ENCODE data around the gene NPAT. TPM values are rescaled to one million over a fixed set of nuclear protein-coding genes. Genes with fewer than 3 reads are reported as not detected.

The NPAT gene
- total and polyA plus RNA-seq, 2 of the 4 experiments (the other 2 are of a cell fraction) = 3.1 to 10.6 TPM

GRCh38 chr11:108122166-108122628 is 100.2 kb downstream of the NPAT start:
- H2AK9ac ChIP-seq (replicated peaks; ENCODE audit: low read depth, low read length, poor library complexity) = peak overlapping the region; percentile 59
- peak overlapping the region; percentile 79 for H3K9ac ChIP-seq (ENCODE audit: low read depth, low read length)
- peaks cover 16% of the 10 kb centered on the region for H3K9me1 ChIP-seq (ENCODE audit: insufficient read depth, low read length)
- intact Hi-C loops (cut with micrococcal nuclease) (loop anchor here (5.0 kb wide), 2 partner anchors 100 to 1815 kb away; partner anchors contain the start of genes ATM and NPAT), dilution Hi-C loops (cut with HindIII; ENCODE audit: low sequenced_read_pairs, unreplicated experiment) (no loop called here), in situ Hi-C loops (cut with MboI; ENCODE audit: low sequenced_read_pairs) (no loop called here)
- H4K5ac ChIP-seq (ENCODE audit: low read depth, low read length) = peak overlapping the region; percentile 49
- peak overlapping the region; percentile 84; the same call in 1 of the 2 replicates for H3K23ac ChIP-seq (ENCODE audit: low read depth, low read length)
- 0 out of 2 replicates have a peak overlapping the region, but pooled peaks have one; percentile 20 for H3K56ac ChIP-seq (ENCODE audit: extremely low read depth, insufficient read depth, low read length)
- peak overlapping the region; percentile 86 for H3K4me3 ChIP-seq (ENCODE audit: insufficient read depth, low read depth, low read length)
- peaks cover 3% of the 10 kb centered on the region for H3K4me1 ChIP-seq (ENCODE audit: control insufficient read depth, insufficient read depth, low read length)
- peak overlapping the region; percentile 9 for H2AFZ ChIP-seq (replicated peaks; ENCODE audit: low read length, poor library complexity)
- no peaks in the 10 kb centered on the region for H3K36me3 ChIP-seq (ENCODE audit: control insufficient read depth, insufficient read depth, low read length)
- TSS peak; percentile 49 for BruUV-seq (replicated peaks)
- H3K18ac ChIP-seq (ENCODE audit: low read depth, low read length) = no peak overlapping the region
- POLR2A ChIA-PET (ENCODE audit: unreplicated experiment) = no interaction called here
- H2BK5ac ChIP-seq (ENCODE audit: low read depth, low read length, poor library complexity, severe bottlenecking) = no peak overlapping the region
- peak overlapping the region; percentile 32 to 44; a peak in 3 of 4 replicates for H4K8ac ChIP-seq (ENCODE audit: low read depth in 2 of 2, low read length in 2 of 2)
- CTCF ChIA-PET = interaction anchor here (0.5 to 0.7 kb wide), 2 partner anchors 361 to 1880 kb away, joined by 3 read pairs; no protein-coding TSS in a partner anchor
- peaks cover 4% of the 10 kb centered on the region; the same call in 1 of the 2 replicates for H4K20me1 ChIP-seq (ENCODE audit: insufficient read depth, low read length)
- no peaks in the 10 kb centered on the region for H3K9me3 ChIP-seq (ENCODE audit: control insufficient read depth, insufficient read depth, low read length)
- H3K4me2 ChIP-seq (ENCODE audit: low read depth, low read length) = peak overlapping the region; percentile 95
- peak; percentile 1; the same call in 1 of the 2 replicates for ATAC-seq (ENCODE audit: low read depth)
- TF ChIP-seq BHLHE40 (IDR thresholded peaks at IDR 0.05; ENCODE audit: low read depth, low read length) = no peak
- no peak for TF ChIP-seq MXI1 (IDR thresholded peaks at IDR 0.05; ENCODE audit: borderline replicate concordance, low read depth, low read length)
- TF ChIP-seq CTCF (conservative IDR thresholded peaks at IDR 0.05; ENCODE audit: low read depth, low read length) = no peak
- TF ChIP-seq SMC3 (IDR thresholded peaks at IDR 0.05; ENCODE audit: low read depth, low read length) = no peak
- no peak for TF ChIP-seq RAD21 (IDR thresholded peaks at IDR 0.05; ENCODE audit: low read length)
- TF ChIP-seq FOS (IDR thresholded peaks at IDR 0.05; ENCODE audit: low read depth, low read length) = no peak
- no peak for TF ChIP-seq POLR2A (IDR thresholded peaks at IDR 0.05; ENCODE audit: low read depth, low read length)
- no peak for TF ChIP-seq RFX5 (IDR thresholded peaks at IDR 0.05; ENCODE audit: low read depth, low read length)
- TF ChIP-seq ELK1 (IDR thresholded peaks at IDR 0.05; ENCODE audit: borderline replicate concordance, low read depth, low read length) = no peak
- TF ChIP-seq NFE2L2 (IDR thresholded peaks at IDR 0.05; ENCODE audit: low read depth, low read length) = no peak
- no peak for TF ChIP-seq MAZ (IDR thresholded peaks at IDR 0.05; ENCODE audit: borderline replicate concordance, low read depth, low read length)
- no peak for TF ChIP-seq MAFK (IDR thresholded peaks at IDR 0.05; ENCODE audit: low read depth, low read length)
- no peak for TF ChIP-seq CEBPB (IDR thresholded peaks at IDR 0.05; ENCODE audit: low read depth, low read length)
- no peak for TF ChIP-seq RCOR1 (IDR thresholded peaks at IDR 0.05; ENCODE audit: insufficient replicate concordance, low read length)
- no peak for TF ChIP-seq CHD1 (IDR thresholded peaks at IDR 0.05; ENCODE audit: low read depth, low read length)
- no peaks in the 10 kb centered on the region for H3K27me3 ChIP-seq (ENCODE audit: control insufficient read depth, insufficient read depth, low read length)
- H2AK5ac ChIP-seq (ENCODE audit: low read depth, low read length) = no peak overlapping the region; the same call in 1 of the 2 replicates
- 100% methylated on average over 3 of the region's 9 CpGs; no CpG with 5 or more reads in 1 of the 2 experiments for WGBS, 2 experiments (ENCODE audit: extremely low coverage in 2 of 2, insufficient read length in 1 of 2)
- H4K91ac ChIP-seq (ENCODE audit: insufficient read depth, low read depth, low read length) = no peak overlapping the region
- no peak overlapping the region for H3K27ac ChIP-seq (ENCODE audit: insufficient read depth, low read length)
- no peak for DNase-seq
- peaks cover 16 to 43% of the 10 kb centered on the region in 2 experiments; a peak in 3 of 4 replicates for H3K79me1 ChIP-seq (ENCODE audit: low read depth in 1 of 2, low read length in 2 of 2)
- H2BK15ac ChIP-seq (ENCODE audit: low read depth, low read length) = no peak overlapping the region
- H3K4ac ChIP-seq (ENCODE audit: low read depth, low read length) = peak overlapping the region; percentile 1; the same call in 1 of the 2 replicates
- no peak overlapping the region for H2BK120ac ChIP-seq (ENCODE audit: low read depth, low read length)
- no peak overlapping the region for H2BK20ac ChIP-seq (ENCODE audit: low read depth, low read length)
- H3K14ac ChIP-seq (replicated peaks; ENCODE audit: low read depth, low read length) = peak overlapping the region; percentile 34; the same call in 1 of the 2 replicates
